DMS53 treated with DMSO at 0.1 percent for 48 hours (cell line): ENCODE results near the gene LAMA2.
A peak's percentile ranks its signal among the peaks of the same experiment; 100 is the strongest.

Experiments used
- DNase-seq: peaks from one replicate; lab custom pipeline; 2025; ENCODE audit not compliant: unreplicated experiment; lab: John Stamatoyannopoulos, UW

The LAMA2 gene

GRCh38 chr6:129253727-129254126 is 370.8 kb downstream of the LAMA2 start:
- DNase-seq, result no peak

- DNase-seq, result no peak
Measured at GRCh38 chr6:129257196-129257595, 374.3 kb downstream of the LAMA2 start.

- DNase-seq, result no peak
Measured at GRCh38 chr6:129262661-129263060, 379.7 kb downstream of the LAMA2 start.

GRCh38 chr6:129263176-129263575 is 380.2 kb downstream of the LAMA2 start:
- DNase-seq, result no peak

GRCh38 chr6:129264480-129265045 is 381.6 kb downstream of the LAMA2 start:
- DNase-seq, result no peak

GRCh38 chr6:129267028-129267427 is 384.1 kb downstream of the LAMA2 start:
- no peak for DNase-seq

GRCh38 chr6:129269076-129269475 is 386.1 kb downstream of the LAMA2 start:
- no peak for DNase-seq

GRCh38 chr6:129269891-129270290 is 387.0 kb downstream of the LAMA2 start:
- no peak for DNase-seq

GRCh38 chr6:129270450-129270849 is 387.5 kb downstream of the LAMA2 start:
- DNase-seq, result no peak

GRCh38 chr6:129273161-129273560 is 390.2 kb downstream of the LAMA2 start:
- no peak for DNase-seq

- DNase-seq, result no peak
Measured at GRCh38 chr6:129276461-129276860, 393.5 kb downstream of the LAMA2 start.

- no peak for DNase-seq
Measured at GRCh38 chr6:129276986-129277385, 394.0 kb downstream of the LAMA2 start.

- no peak for DNase-seq
Measured at GRCh38 chr6:129279343-129280292, 396.7 kb downstream of the LAMA2 start.

- no peak for DNase-seq
Measured at GRCh38 chr6:129280293-129280644, 397.3 kb downstream of the LAMA2 start.

- DNase-seq, result no peak
Measured at GRCh38 chr6:129280749-129281148, 397.8 kb downstream of the LAMA2 start.

GRCh38 chr6:129281168-129281796 is 398.3 kb downstream of the LAMA2 start:
- no peak for DNase-seq

- DNase-seq, result no peak
Measured at GRCh38 chr6:129282019-129282418, 399.1 kb downstream of the LAMA2 start.

GRCh38 chr6:129284225-129284624 is 401.3 kb downstream of the LAMA2 start:
- no peak for DNase-seq

GRCh38 chr6:129287231-129288177 is 404.6 kb downstream of the LAMA2 start:
- no peak for DNase-seq

- no peak for DNase-seq
Measured at GRCh38 chr6:129289442-129289841, 406.5 kb downstream of the LAMA2 start.

- DNase-seq, result peak; percentile 7
Measured at GRCh38 chr6:129292836-129293235, 409.9 kb downstream of the LAMA2 start.
